SH-SY5Y (cell line): ENCODE data around the gene MYLK4.

Source experiments
- GATA2 ChIP-seq: IDR thresholded peaks from 2 replicates; pipeline ENCODE4 v1.6.1; 2011; ENCODE audit warnings: mild to moderate bottlenecking, low read depth, low read length
- GATA3 ChIP-seq: IDR thresholded peaks from 2 replicates; pipeline ENCODE4 v1.6.1; 2011; ENCODE audit warnings: low read depth, mild to moderate bottlenecking, low read length, moderate library complexity

MYLK4 gene

DNA sequence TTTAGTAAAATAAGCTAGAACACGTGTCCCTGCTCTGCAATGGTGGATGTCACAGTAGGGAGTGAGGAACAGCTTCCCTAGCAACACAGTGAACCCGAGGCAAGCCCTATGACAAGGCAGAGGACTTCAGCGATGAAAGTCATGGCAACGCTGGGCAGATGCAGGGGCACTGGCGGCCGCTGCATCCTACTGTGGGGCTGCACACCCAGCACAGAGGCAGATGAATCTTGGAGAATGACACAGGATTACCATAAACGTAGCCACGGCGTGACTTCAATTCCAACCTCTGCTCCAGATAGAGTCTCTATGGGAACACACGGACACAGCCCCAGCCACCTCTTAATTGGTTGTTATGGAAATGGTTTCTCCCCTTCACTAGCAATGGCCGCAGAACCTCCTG, 64.2 kb downstream of the MYLK4 start:
- TF ChIP-seq GATA2 = no peak
- TF ChIP-seq GATA3 = no peak

DNA sequence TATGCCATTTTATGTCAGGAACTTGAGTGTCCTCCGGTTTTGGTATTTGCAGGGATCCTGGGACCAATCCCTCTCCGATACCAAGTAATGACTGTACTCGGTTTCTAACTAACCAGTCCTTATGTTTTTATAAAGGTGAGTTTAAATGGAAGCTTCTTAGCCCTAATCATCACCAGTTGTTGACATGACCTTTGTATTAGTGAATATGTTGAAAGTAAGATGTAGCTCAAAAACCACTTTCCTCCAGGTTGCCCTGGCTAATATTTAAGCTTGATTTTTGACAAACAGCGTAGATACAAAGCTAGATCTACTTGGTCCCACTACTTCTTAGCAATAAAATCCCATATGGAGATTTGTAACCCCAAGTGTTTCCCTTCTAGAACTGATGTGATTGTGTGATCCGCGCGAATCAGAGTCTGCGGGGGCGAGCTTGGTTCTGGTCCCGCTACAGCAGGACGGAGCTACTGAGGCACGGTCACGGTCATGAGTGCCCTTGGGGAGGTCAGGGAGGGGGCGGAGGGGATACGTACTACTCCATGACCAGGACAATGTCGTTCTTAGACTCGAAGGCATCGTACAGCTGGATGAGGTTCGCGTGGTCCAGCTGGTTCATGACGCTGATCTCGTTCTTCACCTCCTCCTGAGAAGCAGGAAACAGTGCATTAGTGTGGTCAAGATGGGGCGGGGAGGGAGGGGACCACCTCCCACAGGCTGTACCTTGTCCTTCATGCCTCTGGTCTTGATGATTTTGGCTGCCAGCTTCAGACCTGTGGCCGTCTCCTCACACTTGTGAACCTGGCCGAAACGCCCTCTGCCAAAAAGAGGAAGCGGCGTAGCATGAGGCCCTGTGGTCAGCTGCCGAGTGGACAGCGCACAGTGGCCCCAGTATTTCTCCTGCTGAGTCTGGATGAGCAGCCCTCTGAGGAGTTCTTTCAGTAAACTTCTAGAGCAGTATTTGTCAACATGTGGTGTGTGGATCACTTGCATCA, 65.7 kb downstream of the MYLK4 start:
- no peak for TF ChIP-seq GATA3
- TF ChIP-seq GATA2 = no peak

DNA sequence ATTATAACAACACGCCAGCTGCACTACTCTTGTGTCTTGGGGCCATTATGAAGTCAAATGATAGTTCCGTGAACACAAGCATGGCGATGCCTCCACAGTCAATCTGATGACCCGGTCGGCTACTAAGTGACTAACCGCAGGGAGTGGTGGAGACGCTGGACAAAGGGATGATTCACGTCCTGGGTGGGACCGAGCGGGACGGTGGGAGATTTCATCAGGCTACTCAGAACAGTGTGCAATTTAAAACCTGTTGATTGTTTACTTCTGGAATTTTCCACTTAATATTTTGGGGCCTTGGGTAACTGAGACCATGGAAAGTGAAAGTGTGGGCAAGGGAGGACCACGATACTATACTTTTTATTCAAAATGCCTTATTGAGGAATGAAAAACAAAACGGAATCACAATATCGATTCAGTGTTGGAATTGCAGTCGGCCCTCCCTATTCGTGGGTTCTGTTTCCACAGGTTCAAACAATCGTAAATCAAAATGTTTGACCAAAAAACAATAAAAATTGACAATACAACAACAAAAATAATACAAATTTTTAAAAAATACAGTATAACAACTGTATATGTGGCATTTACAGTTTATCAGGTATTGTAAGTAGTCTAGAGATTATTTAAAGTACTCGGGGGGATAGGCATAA, 66.5 kb downstream of the MYLK4 start:
- TF ChIP-seq GATA2 (no peak), GATA3 (no peak)

DNA sequence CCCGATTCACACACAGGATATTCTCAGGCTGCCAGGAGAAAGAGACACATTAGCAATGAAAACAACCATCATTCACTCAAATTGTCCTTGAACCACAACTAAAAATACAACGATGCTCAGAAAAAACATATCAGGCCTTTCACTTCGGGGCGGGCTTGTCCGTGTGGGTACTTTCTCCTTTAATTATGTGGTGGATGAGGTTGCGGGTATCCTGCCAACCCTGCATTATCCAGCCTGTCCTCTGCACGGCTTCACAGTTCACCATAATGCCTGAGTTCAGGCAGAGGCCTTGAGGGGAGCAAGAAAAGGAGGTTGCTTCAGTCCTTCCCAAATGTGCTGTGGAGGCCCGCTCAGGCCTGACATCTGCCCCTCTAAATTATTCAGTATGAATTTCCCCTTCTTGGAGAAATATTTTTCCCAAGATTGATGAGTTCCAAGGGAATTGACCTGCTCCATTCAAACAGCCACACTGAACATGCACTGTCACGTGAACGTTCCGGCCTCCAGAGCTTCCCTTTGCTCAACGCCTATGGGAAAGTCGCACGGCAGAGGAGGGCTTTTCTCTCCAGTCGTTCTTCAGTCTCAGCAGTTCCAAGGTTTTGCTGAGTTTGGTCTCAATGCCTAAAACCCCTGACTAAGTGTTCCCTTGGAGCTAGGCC, 70.3 kb downstream of the MYLK4 start:
- no peak for TF ChIP-seq GATA2

DNA sequence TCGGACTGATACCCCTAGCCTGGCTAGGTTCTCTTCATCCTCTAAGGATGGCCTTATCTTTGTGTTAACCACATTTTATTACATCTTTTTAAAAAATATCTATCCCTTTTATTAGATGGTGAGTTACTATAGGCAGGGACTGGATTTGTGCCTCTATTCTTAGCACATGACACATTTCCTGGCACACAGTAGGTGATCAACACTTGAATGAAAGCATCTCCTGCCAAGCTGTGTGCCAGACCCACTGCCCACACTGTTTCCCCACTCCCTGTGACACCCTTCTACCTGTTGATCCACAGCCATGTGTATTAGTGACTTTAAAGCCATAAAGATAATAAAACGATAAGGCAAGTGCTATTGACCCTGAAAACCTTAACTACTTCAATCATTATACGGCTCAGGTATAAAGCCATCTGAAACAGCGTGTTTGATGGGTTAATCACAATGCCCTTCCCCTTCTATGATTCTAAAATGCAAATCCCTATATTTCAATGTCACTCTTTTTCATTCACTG, 73.6 kb downstream of the MYLK4 start:
- TF ChIP-seq GATA2 = no peak
- no peak for TF ChIP-seq GATA3

DNA sequence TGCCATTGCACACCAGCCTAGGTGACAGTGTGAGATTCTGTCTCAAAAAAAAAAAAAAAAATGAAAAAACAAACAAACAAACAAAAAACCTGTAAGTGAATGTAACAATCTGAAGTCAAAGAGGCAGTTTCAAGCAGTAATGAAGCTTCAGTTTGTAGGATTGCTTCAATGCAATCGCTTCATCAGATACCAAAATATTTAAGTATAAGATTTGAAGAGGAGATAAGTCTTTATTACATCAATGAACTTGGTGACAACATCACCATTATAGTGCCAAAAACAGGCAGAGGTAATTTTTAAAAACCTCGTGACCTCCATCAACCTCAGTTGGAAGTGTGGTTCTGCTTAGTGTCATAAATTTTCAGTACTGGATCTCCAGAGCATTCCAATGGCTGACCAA, 74.7 kb downstream of the MYLK4 start:
- no peak for TF ChIP-seq GATA3

DNA sequence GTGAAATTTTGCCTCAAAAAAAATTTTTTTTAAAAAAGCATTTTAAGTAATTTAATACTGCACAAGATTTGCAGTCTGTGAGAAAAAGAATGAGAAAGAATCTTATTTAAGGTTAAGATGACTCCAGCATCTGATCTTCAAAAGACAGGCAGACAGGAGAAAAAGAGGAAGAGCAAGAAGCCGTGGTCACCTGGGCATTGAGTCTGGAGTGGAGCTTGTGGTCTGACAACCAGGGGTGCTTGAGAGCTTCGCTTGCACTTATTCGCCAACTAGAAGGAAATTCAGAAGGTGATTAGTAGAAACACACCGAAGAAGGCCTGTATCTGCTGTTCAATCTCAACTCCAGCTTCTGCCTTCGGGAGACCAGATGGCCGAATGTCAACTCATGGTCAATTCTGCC, 75.9 kb downstream of the MYLK4 start:
- no peak for TF ChIP-seq GATA2
- no peak for TF ChIP-seq GATA3

DNA sequence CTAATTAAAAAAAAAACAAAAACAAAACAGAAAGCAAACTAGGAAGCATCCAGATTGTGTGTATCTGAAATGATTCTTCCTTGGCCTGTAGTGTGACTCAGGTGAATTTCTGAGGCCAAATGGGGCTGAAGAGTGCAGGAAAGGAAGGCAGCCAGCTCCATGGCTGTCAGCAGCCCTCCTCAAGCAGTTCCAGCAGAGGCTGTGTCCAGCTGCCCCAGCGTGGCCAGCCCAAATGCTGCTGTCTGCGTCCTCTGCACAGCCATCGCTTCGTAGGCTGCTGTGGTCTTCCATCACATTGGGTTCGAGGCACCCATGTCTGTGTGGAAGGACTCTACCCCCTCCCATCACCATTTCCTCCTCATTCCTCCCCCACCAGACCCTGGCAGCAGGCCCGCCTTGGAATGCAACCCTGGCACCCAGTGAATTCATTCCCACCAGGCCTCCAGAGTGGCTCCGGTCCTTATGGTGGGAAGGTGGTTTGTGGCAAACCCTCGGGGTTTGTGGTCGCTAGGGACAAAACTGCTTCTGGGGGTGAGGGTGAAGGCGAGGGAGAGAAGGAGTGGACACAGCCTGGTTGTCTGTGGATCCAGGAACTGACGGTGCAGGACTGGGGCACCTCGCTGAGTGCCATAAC, 81.5 kb downstream of the MYLK4 start:
- no peak for TF ChIP-seq GATA3
- no peak for TF ChIP-seq GATA2

DNA sequence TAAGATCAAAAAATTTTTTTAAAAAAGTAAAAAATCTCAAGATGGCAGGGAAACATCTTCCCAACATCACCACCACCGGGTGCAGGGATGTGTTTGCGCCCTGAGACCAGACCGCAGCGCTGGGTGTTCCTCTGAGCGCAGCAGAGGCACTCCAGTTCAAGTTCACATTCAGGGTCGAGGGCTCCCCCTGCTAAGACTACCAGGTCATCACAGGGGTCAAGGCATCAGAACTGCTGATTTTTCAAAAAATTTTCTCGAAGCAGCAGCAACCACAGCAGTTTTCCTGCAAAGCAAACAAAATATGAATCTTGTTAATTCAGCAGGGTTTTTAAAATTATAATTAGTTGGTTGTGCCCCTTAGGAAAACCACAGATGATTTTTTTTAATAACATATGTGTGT, 83.1 kb downstream of the MYLK4 start:
- TF ChIP-seq GATA3 (no peak), GATA2 (no peak)

DNA sequence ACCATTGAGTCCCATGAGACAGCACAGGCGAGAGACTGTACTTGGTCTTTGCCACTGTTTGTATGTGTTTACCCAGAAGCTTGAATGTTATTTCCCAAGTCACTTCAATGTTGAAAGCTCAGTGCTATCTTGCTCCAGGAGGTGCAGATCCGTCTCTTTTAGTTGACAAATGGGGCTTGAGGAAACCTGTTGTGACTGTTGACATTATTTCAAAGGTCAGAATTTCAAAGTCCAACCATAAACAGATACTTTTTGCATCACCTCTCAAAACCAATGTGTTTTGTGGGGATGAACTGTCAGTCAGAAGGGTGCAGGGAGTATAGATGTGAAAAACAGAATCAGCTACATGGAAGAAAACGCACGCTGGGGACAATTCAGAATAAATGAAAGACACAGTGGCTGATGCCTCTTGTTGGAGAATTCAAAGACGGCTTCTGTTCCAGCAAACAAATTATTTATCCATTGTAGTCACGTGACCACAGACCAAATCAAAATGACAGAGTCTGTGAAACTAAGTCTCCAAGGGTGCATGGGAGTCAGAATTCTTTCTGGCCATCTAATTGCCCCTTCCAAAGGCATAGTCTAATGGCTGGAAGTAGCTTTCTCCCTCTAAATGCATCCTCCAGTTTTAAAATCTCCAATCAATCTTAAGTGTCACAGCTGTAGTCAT, 83.7 kb downstream of the MYLK4 start:
- no peak for TF ChIP-seq GATA2
- TF ChIP-seq GATA3 = no peak

DNA sequence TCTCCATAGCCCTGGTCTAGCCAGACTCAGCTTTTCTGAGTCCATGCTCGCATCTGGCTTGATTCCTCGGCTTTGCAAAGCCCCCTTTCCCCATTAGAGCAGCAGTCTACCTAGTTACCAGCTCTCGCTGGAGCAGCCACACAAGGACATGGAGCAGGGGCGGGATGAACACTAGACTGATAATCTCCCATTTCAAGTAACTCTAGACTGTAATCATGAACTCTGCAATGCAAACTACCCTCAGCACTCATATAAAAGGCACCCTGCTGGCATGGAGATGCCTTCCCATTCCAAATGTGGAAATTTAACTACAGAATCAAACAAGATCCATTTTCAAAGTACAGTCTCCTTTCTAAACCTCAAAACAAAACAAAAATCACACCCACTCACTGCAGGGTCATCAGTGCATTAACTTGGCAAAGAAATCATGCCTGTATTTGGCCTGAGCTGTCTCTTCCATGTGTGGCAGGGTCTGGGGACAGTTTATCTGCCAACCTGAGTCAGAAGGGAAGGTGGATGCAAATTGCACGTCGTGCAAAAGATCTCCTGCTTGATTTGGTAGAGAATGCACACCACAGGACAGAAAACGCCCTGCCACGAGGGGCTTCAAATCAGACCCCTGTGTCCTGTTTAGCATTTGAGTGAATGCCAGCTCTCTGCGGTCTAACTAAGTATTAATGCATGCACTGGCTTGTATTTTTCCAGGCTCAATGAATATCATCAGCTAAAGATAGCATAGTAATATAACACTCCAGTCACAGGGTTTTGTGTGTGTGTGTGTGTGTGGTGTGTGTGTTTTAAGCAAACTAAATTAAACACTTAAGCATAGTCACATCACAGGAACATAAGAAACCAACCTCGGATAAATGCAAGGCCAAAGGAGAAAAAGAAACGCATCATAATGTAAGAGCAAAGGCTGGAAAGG, 85.3 kb downstream of the MYLK4 start:
- TF ChIP-seq GATA3 (no peak), GATA2 (no peak)

DNA sequence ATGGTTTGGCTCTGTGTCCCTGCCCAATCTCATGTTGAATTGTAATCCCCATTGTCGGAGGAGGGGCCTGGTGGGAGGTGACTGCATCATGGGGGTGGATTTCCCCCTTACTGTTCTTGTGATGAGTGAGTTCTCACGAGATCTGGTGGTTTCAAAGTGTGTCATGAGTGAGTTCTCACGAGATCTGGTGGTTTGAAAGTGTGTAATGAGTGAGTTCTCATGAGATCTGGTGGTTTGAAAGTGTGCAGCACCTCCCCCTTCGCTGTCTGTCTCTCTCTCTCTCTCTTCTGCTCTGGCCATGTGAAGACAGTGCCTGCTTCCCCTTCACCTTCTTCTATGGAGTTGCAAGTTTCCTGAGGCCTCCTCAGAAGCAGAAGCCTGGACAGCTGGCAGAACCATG, 87.6 kb downstream of the MYLK4 start:
- TF ChIP-seq GATA3 (no peak), GATA2 (no peak)

DNA sequence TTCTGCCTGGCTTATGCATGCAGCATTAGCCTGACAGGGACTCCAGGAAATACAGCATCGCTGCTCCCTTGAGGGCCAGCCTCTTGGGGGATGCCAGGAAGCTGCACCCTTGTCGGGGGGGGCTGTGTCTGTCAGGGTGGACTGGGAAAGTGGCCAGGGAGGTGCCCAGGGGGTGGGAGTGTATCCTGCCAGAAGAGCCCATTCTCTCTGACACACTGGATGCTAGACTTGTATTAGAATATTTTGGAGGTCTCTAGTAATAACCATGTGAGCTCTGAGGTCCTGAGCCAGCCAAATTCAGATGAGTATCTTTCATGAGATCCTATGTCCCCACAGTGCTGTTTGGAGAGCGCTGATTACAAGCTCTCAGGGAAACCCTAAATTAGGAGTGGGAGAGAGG, 89.1 kb downstream of the MYLK4 start:
- TF ChIP-seq GATA2 (no peak), GATA3 (no peak)
